ENCODE measurements around the gene RC3H1. TPM values are rescaled to one million over a fixed set of nuclear protein-coding genes. Genes with fewer than 3 reads are reported as not detected.

The RC3H1 gene
- total RNA-seq, 1 experiment from 2014 or later = 42.1 TPM

- CTCF ChIA-PET = no interaction called here
- no peaks in the 10 kb centered on the region for H3K27me3 Mint-ChIP-seq (ENCODE audit: unreplicated experiment)
- BruUV-seq (replicated peaks) = no TSS peak
Observed at GRCh38 chr1:174036204-174036603, 14.0 kb upstream of the RC3H1 start.

DNA sequence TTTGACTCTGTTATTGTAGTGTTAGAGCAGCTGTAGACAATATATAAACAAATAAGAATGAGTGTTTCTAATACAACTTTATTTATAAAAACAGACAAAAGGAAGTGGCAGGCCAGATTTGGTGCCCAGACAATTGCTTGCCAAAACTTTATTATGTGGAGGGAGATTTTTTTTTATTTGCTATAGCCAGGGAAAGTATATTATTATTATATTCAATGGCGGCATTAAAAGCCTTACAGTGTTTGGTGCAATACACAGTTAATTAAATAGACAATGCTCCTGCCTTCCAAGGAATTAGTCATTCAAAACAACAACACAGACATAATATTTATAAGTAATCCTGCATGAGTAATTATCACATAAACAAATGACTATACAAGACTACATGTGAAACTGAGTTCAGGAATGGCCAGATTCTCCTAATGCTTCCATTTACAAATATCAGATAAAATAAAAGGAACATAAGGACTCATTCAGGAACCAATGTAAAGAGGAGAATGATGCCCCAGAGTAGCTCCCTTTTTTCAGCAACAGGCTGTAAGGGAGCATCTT lies 10.6 kb upstream of the RC3H1 start:
- Mint-ChIP-seq H3K9me3 (ENCODE audit: low read depth, unreplicated experiment) (no peaks in the 10 kb centered on the region), H3K4me3 (ENCODE audit: low read depth, unreplicated experiment) (no peak overlapping the region), H3K4me1 (ENCODE audit: low read depth, unreplicated experiment) (no peaks in the 10 kb centered on the region), H3K27me3 (ENCODE audit: unreplicated experiment) (no peaks in the 10 kb centered on the region), H3K36me3 (ENCODE audit: insufficient read depth, unreplicated experiment) (no peaks in the 10 kb centered on the region), H3K27ac (ENCODE audit: unreplicated experiment) (no peak overlapping the region)
- no peak for DNase-seq
- intact Hi-C loops (cut with micrococcal nuclease; ENCODE audit: unreplicated experiment) = no loop called here
- no peak for TF ChIP-seq CTCF (IDR thresholded peaks at IDR 0.05; ENCODE audit: unreplicated experiment)
- no TSS peak for BruUV-seq (replicated peaks)
- CTCF ChIA-PET = interaction anchor here (0.6 kb wide), 1 partner anchor 312 kb away, joined by 3 read pairs; no protein-coding TSS in a partner anchor

More at GRCh38 chr1:174036204-174036603, 14.0 kb upstream of the RC3H1 start:
- H3K4me1 Mint-ChIP-seq (ENCODE audit: low read depth, unreplicated experiment) = peaks cover 10% of the 10 kb centered on the region
- no peak for TF ChIP-seq CTCF (IDR thresholded peaks at IDR 0.05; ENCODE audit: unreplicated experiment)
- no peak overlapping the region for H3K4me3 Mint-ChIP-seq (ENCODE audit: low read depth, unreplicated experiment)
- no peaks in the 10 kb centered on the region for H3K9me3 Mint-ChIP-seq (ENCODE audit: low read depth, unreplicated experiment)
- no peaks in the 10 kb centered on the region for H3K36me3 Mint-ChIP-seq (ENCODE audit: insufficient read depth, unreplicated experiment)
- no peak for DNase-seq
- intact Hi-C loops (cut with micrococcal nuclease; ENCODE audit: unreplicated experiment) = no loop called here
- H3K27ac Mint-ChIP-seq (ENCODE audit: unreplicated experiment) = no peak overlapping the region

DNA sequence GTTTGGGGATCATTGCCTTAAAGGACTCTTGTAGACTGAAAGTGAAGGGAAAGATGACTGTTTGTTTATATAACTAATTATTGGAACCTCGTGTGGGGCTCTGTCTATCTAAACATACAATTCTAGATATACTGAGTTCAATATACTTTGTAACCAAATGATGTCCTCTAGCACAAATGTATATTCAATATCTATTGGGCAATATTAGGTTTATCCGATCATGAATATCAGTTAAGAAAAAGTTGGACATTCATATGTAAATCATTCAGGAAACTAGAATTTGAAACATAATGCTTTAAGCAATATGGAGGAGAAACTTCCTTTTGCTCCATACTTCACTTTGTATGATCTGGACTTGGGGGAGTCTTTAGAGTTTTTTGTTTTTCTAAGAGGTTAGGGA lies 8.9 kb upstream of the RC3H1 start:
- CTCF ChIA-PET = no interaction called here
- no peak overlapping the region for H3K27ac Mint-ChIP-seq (ENCODE audit: unreplicated experiment)
- no peaks in the 10 kb centered on the region for H3K4me1 Mint-ChIP-seq (ENCODE audit: low read depth, unreplicated experiment)
- no peaks in the 10 kb centered on the region for H3K36me3 Mint-ChIP-seq (ENCODE audit: insufficient read depth, unreplicated experiment)
- TF ChIP-seq CTCF (IDR thresholded peaks at IDR 0.05; ENCODE audit: unreplicated experiment) = no peak
- BruUV-seq (replicated peaks) = no TSS peak
- no peaks in the 10 kb centered on the region for H3K9me3 Mint-ChIP-seq (ENCODE audit: low read depth, unreplicated experiment)
- intact Hi-C loops (cut with micrococcal nuclease; ENCODE audit: unreplicated experiment) = no loop called here
- no peaks in the 10 kb centered on the region for H3K27me3 Mint-ChIP-seq (ENCODE audit: unreplicated experiment)
- no peak for DNase-seq
- H3K4me3 Mint-ChIP-seq (ENCODE audit: low read depth, unreplicated experiment) = no peak overlapping the region

DNA sequence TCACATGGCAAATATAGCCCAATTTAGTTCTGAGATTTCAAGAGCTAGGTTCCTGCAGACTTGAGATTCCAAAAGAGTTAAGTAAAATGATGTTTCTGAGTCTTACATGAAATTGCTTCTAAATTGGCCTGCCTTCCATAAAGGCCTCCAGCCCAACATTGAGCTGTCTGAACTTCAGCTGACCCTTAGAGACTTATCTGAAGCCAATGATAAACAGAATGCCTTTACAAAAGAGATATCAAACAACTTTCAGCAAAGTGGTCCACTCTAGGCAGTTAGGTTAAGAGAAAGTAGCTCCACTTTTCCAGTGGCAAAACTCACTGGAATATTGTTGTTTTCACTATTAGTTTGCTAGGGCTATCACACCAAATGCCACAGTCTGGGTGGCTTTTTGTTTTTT lies 6.3 kb upstream of the RC3H1 start:
- Mint-ChIP-seq H3K4me1 (ENCODE audit: low read depth, unreplicated experiment) (peaks cover 5% of the 10 kb centered on the region), H3K36me3 (ENCODE audit: insufficient read depth, unreplicated experiment) (no peaks in the 10 kb centered on the region), H3K27me3 (ENCODE audit: unreplicated experiment) (no peaks in the 10 kb centered on the region), H3K27ac (ENCODE audit: unreplicated experiment) (no peak overlapping the region), H3K9me3 (ENCODE audit: low read depth, unreplicated experiment) (no peaks in the 10 kb centered on the region), H3K4me3 (ENCODE audit: low read depth, unreplicated experiment) (no peak overlapping the region)
- CTCF ChIA-PET = no interaction called here
- intact Hi-C loops (cut with micrococcal nuclease; ENCODE audit: unreplicated experiment) = loop anchor here (10.0 kb wide), 2 partner anchors 126 to 966 kb away; partner anchors contain the start of genes CACYBP and RABGAP1L
- no TSS peak for BruUV-seq (replicated peaks)
- TF ChIP-seq CTCF (IDR thresholded peaks at IDR 0.05; ENCODE audit: unreplicated experiment) = no peak
- no peak for DNase-seq
